ENCODE data around the gene COA8.

COA8 gene

DNA sequence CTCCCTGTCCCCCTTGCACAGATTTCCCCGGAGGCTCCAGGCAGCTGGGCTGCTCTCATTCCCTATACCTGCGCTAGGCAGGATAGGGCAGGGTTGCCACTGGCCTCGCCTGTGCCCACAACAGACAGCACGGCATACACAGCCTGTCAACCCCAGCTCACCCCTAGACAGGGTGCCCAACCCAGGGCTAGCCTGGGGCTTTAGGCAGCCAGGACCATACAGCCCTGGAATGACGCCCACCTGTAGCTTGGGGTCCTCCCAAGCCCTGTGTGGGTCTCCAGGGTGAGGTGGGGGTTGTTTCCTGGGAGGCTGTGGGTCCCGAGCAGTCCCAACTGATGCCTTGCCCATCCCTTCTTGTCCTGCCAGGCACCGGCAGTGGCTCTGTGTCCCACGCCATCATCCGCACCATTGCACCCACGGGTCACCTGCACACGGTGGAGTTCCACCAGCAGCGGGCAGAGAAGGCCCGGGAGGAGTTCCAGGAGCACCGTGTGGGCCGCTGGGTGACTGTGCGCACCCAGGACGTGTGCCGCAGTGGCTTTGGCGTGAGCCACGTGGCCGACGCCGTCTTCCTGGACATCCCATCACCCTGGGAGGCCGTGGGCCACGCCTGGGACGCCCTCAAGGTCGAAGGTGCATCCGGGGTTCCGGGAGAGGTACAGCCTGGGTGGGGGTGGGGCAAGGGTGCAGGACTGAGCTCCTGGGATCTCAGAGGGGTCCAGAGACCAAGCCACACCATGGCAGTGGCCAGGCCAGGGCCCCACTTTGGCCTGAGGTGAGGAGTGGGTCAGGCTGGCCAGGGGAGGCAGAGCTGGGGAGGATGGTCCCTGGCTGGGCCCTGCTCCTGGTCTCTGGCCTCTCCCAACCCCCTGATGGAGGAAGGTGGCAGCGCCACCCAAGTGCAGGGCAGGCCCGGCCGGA lies 30.3 kb upstream of the COA8 start:
- H3K36me3 ChIP-seq (ENCODE audit: control insufficient read depth, insufficient read depth, low read length) = no peaks in the 10 kb centered on the region
- H3K9ac ChIP-seq (ENCODE audit: low read length) = no peak overlapping the region
- H4K8ac ChIP-seq (ENCODE audit: low read depth, low read length) = no peak overlapping the region
- no peak overlapping the region for H2BK5ac ChIP-seq (ENCODE audit: low read length)
- H3K56ac ChIP-seq (ENCODE audit: low read length) = no peak overlapping the region
- DNase-seq = no peak
- peaks cover 12% of the 10 kb centered on the region for H3K79me2 ChIP-seq (ENCODE audit: control insufficient read depth, insufficient read depth, low read length)
- H2AK5ac ChIP-seq (ENCODE audit: low read length) = no peak overlapping the region
- H3K18ac ChIP-seq (ENCODE audit: low read length) = no peak overlapping the region
- no peak overlapping the region for H3K4me2 ChIP-seq (ENCODE audit: low read length)
- H3K4me3 ChIP-seq (ENCODE audit: low read length) = no peak overlapping the region
- no peak overlapping the region for H3K27ac ChIP-seq (ENCODE audit: low read depth, low read length)
- H2BK120ac ChIP-seq (ENCODE audit: low read depth, low read length) = no peak overlapping the region
- H4K5ac ChIP-seq (ENCODE audit: low read length) = no peak overlapping the region
- no peak overlapping the region for H3K4ac ChIP-seq (ENCODE audit: low read depth, low read length)
- H3K27me3 ChIP-seq (ENCODE audit: insufficient read depth, low read length, poor library complexity) = no peaks in the 10 kb centered on the region
- H3K23ac ChIP-seq (ENCODE audit: low read length) = no peak overlapping the region
- no peak overlapping the region for H2BK15ac ChIP-seq (replicated peaks; ENCODE audit: low read depth)
- peaks cover 17% of the 10 kb centered on the region for H3K79me1 ChIP-seq (ENCODE audit: low read length)
- WGBS (ENCODE audit: extremely low coverage, insufficient coverage, low lambda C conversion rate) = no CpG with 5 or more reads among the region's 32 CpGs
- H3K4me1 ChIP-seq (ENCODE audit: control insufficient read depth, low read depth, low read length) = peaks cover 5% of the 10 kb centered on the region

DNA sequence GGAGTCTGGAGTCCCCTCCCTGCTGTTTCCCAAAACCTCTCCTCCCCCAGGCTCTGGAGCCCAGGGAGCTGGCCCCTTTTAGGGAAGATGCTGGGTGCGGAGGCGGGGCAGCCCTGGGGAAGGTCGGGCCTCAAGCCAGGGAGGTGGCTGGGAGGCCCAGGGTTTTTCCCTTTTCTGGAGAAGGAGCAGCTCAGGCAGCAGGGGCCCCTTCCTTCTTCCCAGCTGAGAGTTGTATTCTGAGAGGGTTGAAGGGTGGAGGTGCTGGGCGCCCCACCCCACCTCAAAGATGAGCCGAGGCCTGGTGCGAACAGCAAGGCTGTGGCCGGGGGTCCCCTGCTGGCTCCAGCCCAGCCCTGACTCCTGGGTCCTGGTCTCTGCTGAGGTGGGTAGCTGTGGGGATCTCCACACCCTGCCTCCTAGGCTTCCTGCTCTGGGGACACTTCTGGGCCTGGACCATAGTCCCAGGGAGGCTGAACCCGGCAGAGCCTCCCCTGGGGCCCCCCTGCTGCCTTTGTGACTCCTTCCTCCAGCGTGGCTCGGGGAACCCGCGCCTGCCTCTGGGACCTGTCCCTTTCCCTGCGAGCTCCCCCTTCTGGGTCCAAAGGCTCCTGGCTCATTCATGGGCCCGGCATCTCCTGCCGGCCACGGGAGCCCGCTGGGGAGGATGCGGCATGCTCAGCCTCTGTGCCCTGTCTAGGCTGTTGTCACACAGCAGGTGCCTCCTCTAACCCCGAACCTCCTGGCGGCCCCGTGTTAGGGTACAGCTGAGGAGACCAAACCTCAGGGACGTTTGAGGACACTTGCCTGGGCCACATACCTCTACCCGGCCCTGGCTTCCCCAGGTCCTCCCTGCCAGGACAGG lies 29.4 kb upstream of the COA8 start:
- Histone ChIP-seq H2BK5ac (ENCODE audit: low read length) (no peak overlapping the region), H2BK15ac (replicated peaks; ENCODE audit: low read depth) (no peak overlapping the region), H2AK5ac (ENCODE audit: low read length) (no peak overlapping the region), H3K36me3 (ENCODE audit: control insufficient read depth, insufficient read depth, low read length) (no peaks in the 10 kb centered on the region), H3K27ac (ENCODE audit: low read depth, low read length) (no peak overlapping the region), H3K79me2 (ENCODE audit: control insufficient read depth, insufficient read depth, low read length) (peaks cover 12% of the 10 kb centered on the region), H4K5ac (ENCODE audit: low read length) (no peak overlapping the region), H3K4me3 (ENCODE audit: low read length) (no peak overlapping the region), H3K4me1 (ENCODE audit: control insufficient read depth, low read depth, low read length) (peaks cover 5% of the 10 kb centered on the region), H3K18ac (ENCODE audit: low read length) (no peak overlapping the region), H3K27me3 (ENCODE audit: insufficient read depth, low read length, poor library complexity) (no peaks in the 10 kb centered on the region), H3K4me2 (ENCODE audit: low read length) (no peak overlapping the region), H3K9ac (ENCODE audit: low read length) (no peak overlapping the region), H2BK120ac (ENCODE audit: low read depth, low read length) (no peak overlapping the region), H3K56ac (ENCODE audit: low read length) (no peak overlapping the region), H3K79me1 (ENCODE audit: low read length) (peaks cover 17% of the 10 kb centered on the region), H4K8ac (ENCODE audit: low read depth, low read length) (no peak overlapping the region), H3K23ac (ENCODE audit: low read length) (no peak overlapping the region), H3K4ac (ENCODE audit: low read depth, low read length) (no peak overlapping the region)
- no peak for DNase-seq
- WGBS (ENCODE audit: extremely low coverage, insufficient coverage, low lambda C conversion rate) = no CpG with 5 or more reads among the region's 23 CpGs

DNA sequence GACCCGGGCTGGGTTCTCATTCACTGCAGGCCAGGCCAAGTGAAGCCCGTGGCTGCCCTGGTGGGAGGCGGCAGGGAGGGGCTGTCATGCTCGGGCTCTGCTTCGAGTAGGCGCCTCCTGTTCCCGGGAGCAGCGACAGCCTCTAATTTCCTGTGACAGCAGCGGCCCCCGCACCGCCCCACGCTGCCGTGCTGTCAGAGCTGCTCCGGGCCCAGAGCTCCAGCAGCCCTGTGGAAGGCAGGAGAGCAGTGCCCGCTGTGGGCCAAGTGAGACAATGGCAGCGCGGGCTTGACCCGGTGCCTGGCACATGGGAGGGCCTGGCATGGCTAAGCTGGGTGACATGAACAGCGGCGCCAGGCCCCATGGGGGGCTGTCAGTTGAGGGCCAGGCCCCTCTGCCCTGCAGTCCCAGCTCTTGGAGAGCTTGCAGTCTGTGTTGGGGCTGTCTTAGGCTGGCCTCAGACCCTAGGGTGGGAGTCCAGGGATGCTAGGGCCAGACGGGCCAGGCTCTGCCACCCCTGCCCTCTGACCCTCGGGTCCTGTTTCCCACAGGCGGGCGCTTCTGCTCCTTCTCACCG lies 28.7 kb upstream of the COA8 start:
- H3K27me3 ChIP-seq (ENCODE audit: insufficient read depth, low read length, poor library complexity) = no peaks in the 10 kb centered on the region
- H3K4me3 ChIP-seq (ENCODE audit: low read length) = no peak overlapping the region
- peaks cover 17% of the 10 kb centered on the region for H3K79me1 ChIP-seq (ENCODE audit: low read length)
- no peak overlapping the region for H2BK120ac ChIP-seq (ENCODE audit: low read depth, low read length)
- no peak overlapping the region for H3K23ac ChIP-seq (ENCODE audit: low read length)
- H3K4me1 ChIP-seq (ENCODE audit: control insufficient read depth, low read depth, low read length) = peaks cover 5% of the 10 kb centered on the region
- no peaks in the 10 kb centered on the region for H3K36me3 ChIP-seq (ENCODE audit: control insufficient read depth, insufficient read depth, low read length)
- H3K27ac ChIP-seq (ENCODE audit: low read depth, low read length) = no peak overlapping the region
- WGBS (ENCODE audit: extremely low coverage, insufficient coverage, low lambda C conversion rate) = no CpG with 5 or more reads among the region's 25 CpGs
- H3K56ac ChIP-seq (ENCODE audit: low read length) = no peak overlapping the region
- H4K8ac ChIP-seq (ENCODE audit: low read depth, low read length) = no peak overlapping the region
- H3K4me2 ChIP-seq (ENCODE audit: low read length) = no peak overlapping the region
- H2BK15ac ChIP-seq (replicated peaks; ENCODE audit: low read depth) = no peak overlapping the region
- peaks cover 12% of the 10 kb centered on the region for H3K79me2 ChIP-seq (ENCODE audit: control insufficient read depth, insufficient read depth, low read length)
- no peak overlapping the region for H3K9ac ChIP-seq (ENCODE audit: low read length)
- no peak overlapping the region for H3K18ac ChIP-seq (ENCODE audit: low read length)
- no peak overlapping the region for H2AK5ac ChIP-seq (ENCODE audit: low read length)
- H3K4ac ChIP-seq (ENCODE audit: low read depth, low read length) = no peak overlapping the region
- DNase-seq = no peak
- H4K5ac ChIP-seq (ENCODE audit: low read length) = no peak overlapping the region
- H2BK5ac ChIP-seq (ENCODE audit: low read length) = no peak overlapping the region

- Histone ChIP-seq H3K4me3 (ENCODE audit: low read length) (no peak overlapping the region), H3K27ac (ENCODE audit: low read depth, low read length) (no peak overlapping the region), H3K18ac (ENCODE audit: low read length) (no peak overlapping the region), H2AK5ac (ENCODE audit: low read length) (no peak overlapping the region), H3K79me2 (ENCODE audit: control insufficient read depth, insufficient read depth, low read length) (peaks cover 8% of the 10 kb centered on the region), H3K27me3 (ENCODE audit: insufficient read depth, low read length, poor library complexity) (no peaks in the 10 kb centered on the region), H3K36me3 (ENCODE audit: control insufficient read depth, insufficient read depth, low read length) (no peaks in the 10 kb centered on the region), H3K56ac (ENCODE audit: low read length) (no peak overlapping the region), H2BK5ac (ENCODE audit: low read length) (no peak overlapping the region), H4K5ac (ENCODE audit: low read length) (no peak overlapping the region), H3K4me2 (ENCODE audit: low read length) (no peak overlapping the region), H2BK120ac (ENCODE audit: low read depth, low read length) (no peak overlapping the region), H4K8ac (ENCODE audit: low read depth, low read length) (no peak overlapping the region), H3K4me1 (ENCODE audit: control insufficient read depth, low read depth, low read length) (peaks cover 4% of the 10 kb centered on the region), H3K9ac (ENCODE audit: low read length) (no peak overlapping the region), H3K23ac (ENCODE audit: low read length) (no peak overlapping the region), H3K79me1 (ENCODE audit: low read length) (peaks cover 13% of the 10 kb centered on the region), H3K4ac (ENCODE audit: low read depth, low read length) (no peak overlapping the region), H2BK15ac (replicated peaks; ENCODE audit: low read depth) (no peak overlapping the region)
- WGBS (ENCODE audit: extremely low coverage, insufficient coverage, low lambda C conversion rate) = no CpG with 5 or more reads among the region's 22 CpGs
- no peak for DNase-seq
Measured at GRCh38 chr14:103534576-103535061, 28.1 kb upstream of the COA8 start.

DNA sequence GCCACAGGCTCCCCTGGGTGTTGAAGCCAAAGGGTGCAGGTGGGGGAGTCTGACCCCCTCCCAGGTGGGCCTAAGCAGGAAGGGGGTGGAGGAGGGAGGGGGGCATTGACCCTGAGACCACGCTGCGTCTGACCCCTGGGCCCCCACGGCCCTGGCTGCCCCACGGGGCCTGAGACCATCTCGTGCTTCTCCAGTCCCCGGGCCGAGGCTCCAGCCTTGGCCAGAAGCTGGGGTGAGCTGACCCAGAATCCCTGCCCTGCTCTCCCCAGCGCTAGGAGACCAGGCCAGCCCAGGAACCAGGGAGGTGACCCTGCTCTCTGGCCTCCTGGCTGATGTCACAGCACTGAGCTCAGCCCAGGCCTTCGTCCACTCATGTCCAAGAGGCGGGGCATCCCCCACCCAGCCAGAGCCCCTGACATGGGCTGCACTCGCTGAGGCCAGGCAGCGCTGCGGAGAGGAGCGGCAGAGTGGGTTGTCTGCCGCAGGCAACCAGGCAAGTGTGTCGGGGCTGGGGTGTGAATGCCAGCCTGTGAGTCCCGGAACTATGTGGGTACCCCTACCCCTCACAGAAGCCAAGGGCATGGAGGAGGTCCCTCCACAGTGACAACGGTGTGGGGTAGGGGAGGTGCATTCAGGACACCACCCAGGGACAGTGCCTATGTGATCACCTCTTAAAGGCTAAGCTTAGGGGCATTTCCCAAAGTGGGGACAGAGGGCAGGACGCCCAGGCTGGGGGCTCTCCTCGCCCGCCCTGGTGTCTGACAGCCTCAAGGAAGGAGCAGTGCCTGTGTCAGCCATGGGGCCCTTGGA lies 27.5 kb upstream of the COA8 start:
- H4K8ac ChIP-seq (ENCODE audit: low read depth, low read length) = no peak overlapping the region
- no peak overlapping the region for H3K27ac ChIP-seq (ENCODE audit: low read depth, low read length)
- no peaks in the 10 kb centered on the region for H3K4me1 ChIP-seq (ENCODE audit: control insufficient read depth, low read depth, low read length)
- no peak overlapping the region for H2BK15ac ChIP-seq (replicated peaks; ENCODE audit: low read depth)
- H3K9ac ChIP-seq (ENCODE audit: low read length) = no peak overlapping the region
- no peak overlapping the region for H3K4ac ChIP-seq (ENCODE audit: low read depth, low read length)
- H3K56ac ChIP-seq (ENCODE audit: low read length) = no peak overlapping the region
- no peak overlapping the region for H4K5ac ChIP-seq (ENCODE audit: low read length)
- peaks cover 7% of the 10 kb centered on the region for H3K79me1 ChIP-seq (ENCODE audit: low read length)
- no peaks in the 10 kb centered on the region for H3K27me3 ChIP-seq (ENCODE audit: insufficient read depth, low read length, poor library complexity)
- H2AK5ac ChIP-seq (ENCODE audit: low read length) = no peak overlapping the region
- no peak overlapping the region for H2BK120ac ChIP-seq (ENCODE audit: low read depth, low read length)
- no CpG with 5 or more reads among the region's 21 CpGs for WGBS (ENCODE audit: extremely low coverage, insufficient coverage, low lambda C conversion rate)
- DNase-seq = no peak
- no peak overlapping the region for H3K18ac ChIP-seq (ENCODE audit: low read length)
- H3K36me3 ChIP-seq (ENCODE audit: control insufficient read depth, insufficient read depth, low read length) = no peaks in the 10 kb centered on the region
- H3K79me2 ChIP-seq (ENCODE audit: control insufficient read depth, insufficient read depth, low read length) = peaks cover 2% of the 10 kb centered on the region
- no peak overlapping the region for H3K4me2 ChIP-seq (ENCODE audit: low read length)
- no peak overlapping the region for H3K23ac ChIP-seq (ENCODE audit: low read length)
- no peak overlapping the region for H3K4me3 ChIP-seq (ENCODE audit: low read length)
- H2BK5ac ChIP-seq (ENCODE audit: low read length) = no peak overlapping the region
